HepG2 (cell line): ENCODE results near the gene SH3BP5. TPM values are rescaled to one million over a fixed set of nuclear protein-coding genes. Genes with fewer than 3 reads are reported as not detected.
A peak's percentile ranks its signal among the peaks of the same experiment; 100 is the strongest.

Source experiments
- ATAC-seq: fragments of 200-7000 bp; cut with Tn5 transposase; 3 replicates; pipeline ENCODE4 v1.9.1; 2020; ENCODE audit warnings: mild to moderate bottlenecking, moderate library complexity
- BruUV-seq: library from RNA; stranded (reverse); fragments of 400-500 nt; replicated peaks from 2 replicates; lab custom pipeline; 2021; lab: Mats Ljungman, UMichigan
- CTCF ChIA-PET: fragments of 300-600 bp; formaldehyde crosslinking; extraction: SDS; loops from one replicate; lab custom pipeline; 2021; ENCODE audit warnings: low total read pairs, inconsistent platforms, low intra/inter-chr PET ratio; lab: Yijun Ruan, JAX
- POLR2A ChIA-PET: fragments of 350-600 bp; sonication (Branson Sonifier 250); formaldehyde crosslinking; loops from one replicate; lab custom pipeline; 2020; ENCODE audit warnings: antibody characterized with exemption, inconsistent platforms; lab: Yijun Ruan, JAX
- DNase-seq: peaks from one replicate; pipeline ENCODE4 v3.0.0-alpha.2; 2015; ENCODE audit warnings: low spot score
- FAIRE-seq: peaks from 3 replicates; lab custom pipeline; 2011; peaks lifted over from hg19 to GRCh38; lab: Jason Lieb, UNC
- H2AFZ ChIP-seq: one replicate; pipeline ENCODE4 v1.6.1; 2011; ENCODE audit warnings: low read length, inconsistent platforms
- H3K27ac ChIP-seq: fragments of 300-600 bp; 3 replicates; pipeline ENCODE4 v1.8.0; 2011; ENCODE audit warnings: mixed run types, mild to moderate bottlenecking, mixed read lengths, low read length, inconsistent platforms; ENCODE audit not compliant: insufficient read depth; ENCODE audit errors: extremely low read length
- H3K27me3 ChIP-seq, 2 experiments: fragments of 200-600 bp in 1 of 2; 2 replicates in 1 of 2; 3 replicates in 1 of 2; pipeline versions ENCODE4 v1.6.0 to v1.8.0; 2011; ENCODE audit warnings: low read length in 2 of 2, mild to moderate bottlenecking in 2 of 2, moderate library complexity in 2 of 2, inconsistent platforms in 1 of 2; ENCODE audit not compliant: insufficient read depth in 2 of 2, control insufficient read depth in 1 of 2
- H3K36me3 ChIP-seq, 2 experiments: fragments of 200-600 bp in 1 of 2; replicated peaks in 1 of 2; 2 replicates in 1 of 2; 3 replicates in 1 of 2; pipeline versions ENCODE4 v1.5.1 to v1.8.0; 2011; ENCODE audit warnings: low read length in 2 of 2, inconsistent platforms in 1 of 2; ENCODE audit not compliant: insufficient read depth in 2 of 2, control insufficient read depth in 1 of 2
- H3K4me1 ChIP-seq: 2 replicates; pipeline ENCODE4 v1.5.1; 2012; ENCODE audit warnings: low read length, inconsistent platforms; ENCODE audit not compliant: insufficient read depth
- H3K4me2 ChIP-seq: 2 replicates; pipeline ENCODE4 v1.6.0; 2011; ENCODE audit warnings: low read depth, low read length, inconsistent platforms
- H3K4me3 ChIP-seq, 3 experiments: fragments of 200-600 bp in 1 of 3; sonication (generic), shearing (Covaris generic) in 1 of 3; replicated peaks in 1 of 3; 2 replicates each; pipeline ENCODE4 v1.5.1; 2011 to 2016; ENCODE audit warnings: low read length in 3 of 3, inconsistent platforms in 2 of 3, low read depth in 2 of 3, mild to moderate bottlenecking in 2 of 3, control low read depth in 1 of 3, mixed read lengths in 1 of 3; ENCODE audit not compliant: insufficient read depth in 1 of 3
- H3K79me2 ChIP-seq: one replicate; pipeline ENCODE4 v1.6.1; 2011; ENCODE audit warnings: low read length, inconsistent platforms; ENCODE audit not compliant: insufficient read depth
- H3K9ac ChIP-seq: 2 replicates; pipeline ENCODE4 v1.6.0; 2011; ENCODE audit warnings: mild to moderate bottlenecking, low read depth, low read length, inconsistent platforms; ENCODE audit not compliant: insufficient read depth
- H3K9me3 ChIP-seq: 2 replicates; pipeline ENCODE4 v1.5.1; 2012; ENCODE audit warnings: mild to moderate bottlenecking, low read length
- H4K20me1 ChIP-seq: 2 replicates; pipeline ENCODE4 v1.6.0; 2011; ENCODE audit warnings: inconsistent platforms, mild to moderate bottlenecking, low read length, moderate library complexity; ENCODE audit not compliant: insufficient read depth
- AGO1 ChIP-seq: fragments of 200-400 bp; formaldehyde crosslinking; IDR thresholded peaks from 2 replicates; pipeline ENCODE4 v1.6.1; 2017; ENCODE audit warnings: mild to moderate bottlenecking, low read depth, low read length, moderate library complexity; ENCODE audit not compliant: poor library complexity, severe bottlenecking
- ATAD3A ChIP-seq: sonication (generic); formaldehyde crosslinking; IDR thresholded peaks from 2 replicates; pipeline ENCODE4 v1.4.0; 2020; ENCODE audit warnings: missing genetic modification reagents
- BRCA1 ChIP-seq: sonication (generic); formaldehyde crosslinking; IDR thresholded peaks from 2 replicates; pipeline ENCODE4 v1.4.0; 2020; ENCODE audit warnings: missing genetic modification reagents
- CBX5 ChIP-seq: sonication (generic); formaldehyde crosslinking; IDR thresholded peaks from 2 replicates; pipeline ENCODE4 v1.4.0; 2020; ENCODE audit warnings: missing genetic modification reagents, borderline replicate concordance
- DMTF1 ChIP-seq: sonication (generic); formaldehyde crosslinking; IDR thresholded peaks from 2 replicates; pipeline ENCODE4 v1.4.0; 2020; ENCODE audit warnings: mild to moderate bottlenecking, missing genetic modification reagents
- DNMT1 ChIP-seq: sonication (generic); formaldehyde crosslinking; IDR thresholded peaks from 2 replicates; pipeline ENCODE4 v1.5.1; 2020; ENCODE audit warnings: mild to moderate bottlenecking, missing genetic modification reagents
- ELF3 ChIP-seq: IDR thresholded peaks from 2 replicates; pipeline ENCODE4 v1.6.1; 2016; ENCODE audit warnings: missing genetic modification reagents, missing compliant biosample characterization
- FOSL2 ChIP-seq: sonication (generic); formaldehyde crosslinking; IDR thresholded peaks from 2 replicates; pipeline ENCODE4 v1.4.0; 2020; ENCODE audit warnings: missing genetic modification reagents
- FOXC1 ChIP-seq: sonication (generic); formaldehyde crosslinking; IDR thresholded peaks from 2 replicates; pipeline ENCODE4 v1.8.0; 2022; ENCODE audit warnings: mild to moderate bottlenecking, missing genetic modification reagents, borderline replicate concordance
- HOXA7 ChIP-seq: sonication (generic); formaldehyde crosslinking; IDR thresholded peaks from 2 replicates; pipeline ENCODE4 v1.8.1; 2022; ENCODE audit warnings: mild to moderate bottlenecking, missing genetic modification reagents, moderate library complexity
- PHF20 ChIP-seq: sonication (generic); formaldehyde crosslinking; IDR thresholded peaks from 2 replicates; pipeline ENCODE4 v1.5.0; 2020; ENCODE audit warnings: mild to moderate bottlenecking, missing genetic modification reagents
- PHF21A ChIP-seq: sonication (generic); formaldehyde crosslinking; IDR thresholded peaks from 2 replicates; pipeline ENCODE4 v1.5.0; 2020; ENCODE audit warnings: mild to moderate bottlenecking, missing genetic modification reagents
- POGZ ChIP-seq: sonication (generic); formaldehyde crosslinking; IDR thresholded peaks from 2 replicates; pipeline ENCODE4 v1.4.0; 2020; ENCODE audit warnings: mild to moderate bottlenecking, missing genetic modification reagents
- TEF ChIP-seq: sonication (generic); formaldehyde crosslinking; IDR thresholded peaks from 2 replicates; pipeline ENCODE4 v1.5.0; 2020; ENCODE audit warnings: missing genetic modification reagents
- ZBTB42 ChIP-seq: sonication (generic); formaldehyde crosslinking; IDR thresholded peaks from 2 replicates; pipeline ENCODE4 v1.5.0; 2020; ENCODE audit warnings: mild to moderate bottlenecking, missing genetic modification reagents
- ZNF10 ChIP-seq: sonication (generic); formaldehyde crosslinking; IDR thresholded peaks from 2 replicates; pipeline ENCODE4 v1.4.0; 2020; ENCODE audit warnings: mild to moderate bottlenecking, low read depth, missing genetic modification reagents, borderline replicate concordance
- ZNF225 ChIP-seq: sonication (generic); formaldehyde crosslinking; IDR thresholded peaks from 2 replicates; pipeline ENCODE4 v1.4.0; 2020; ENCODE audit warnings: mild to moderate bottlenecking, missing genetic modification reagents
- ZNF362 ChIP-seq: sonication (generic); formaldehyde crosslinking; IDR thresholded peaks from 2 replicates; pipeline ENCODE4 v1.4.0; 2020; ENCODE audit warnings: missing genetic modification reagents, mild to moderate bottlenecking, borderline replicate concordance
- ZNF562 ChIP-seq: sonication (generic); formaldehyde crosslinking; IDR thresholded peaks from 2 replicates; pipeline ENCODE4 v1.8.0; 2022; ENCODE audit warnings: missing genetic modification reagents, borderline replicate concordance
- ZNF83 ChIP-seq: sonication (generic); formaldehyde crosslinking; IDR thresholded peaks from 2 replicates; pipeline ENCODE4 v1.4.0; 2020; ENCODE audit warnings: missing genetic modification reagents, mild to moderate bottlenecking, borderline replicate concordance
- ZNF839 ChIP-seq: sonication (generic); formaldehyde crosslinking; IDR thresholded peaks from 2 replicates; pipeline ENCODE4 v1.4.0; 2020; ENCODE audit warnings: missing genetic modification reagents, mild to moderate bottlenecking, borderline replicate concordance
- ZNF879 ChIP-seq: sonication (generic); formaldehyde crosslinking; IDR thresholded peaks from 2 replicates; pipeline ENCODE4 v1.8.1; 2023; ENCODE audit warnings: missing genetic modification reagents
- WGBS: methylation state at CpG from one replicate; pipeline ENCODE4 v1.1.6; 2017; ENCODE audit warnings: low lambda C conversion rate; 5-methylcytosine and 5-hydroxymethylcytosine counted together
- in situ Hi-C: cut with HindIII; loops from 2 replicates; pipeline ENCODE4 v1.10.0; 2017; ENCODE audit warnings: low pct_unique_long_range_greater_than_20kb; ENCODE audit not compliant: extremely low pct_ligation_motif_present
- intact Hi-C: fragments of 100-400 bp; cut with micrococcal nuclease; formaldehyde crosslinking; loops from one replicate; pipeline ENCODE4 v1.10.0; 2022; ENCODE audit not compliant: unreplicated experiment
- polyA plus RNA-seq, 8 experiments: library from polyadenylated mRNA; depleted of rRNA in 3 of 8; stranded (reverse) in 7 of 8; unstranded in 1 of 8; fragments of >200 nt; fragmentation: Illumina TruSeq in 4 of 8; extraction: Trizol in 4 of 8; gene quantifications; 2 replicates each; pipeline versions ENCODE4 v1.2.1 to v1.2.3, GENCODE V29; 2011 to 2016; ENCODE audit warnings: low read depth in 4 of 8, missing spikeins in 1 of 8, mixed read lengths in 1 of 8; ENCODE audit not compliant: insufficient read depth in 1 of 8
- total RNA-seq, 5 experiments: library from RNA; depleted of rRNA; stranded (reverse); fragments of >200 nt; fragmentation: Illumina TruSeq; extraction: Trizol; gene quantifications; 2 replicates each; pipeline ENCODE4 v1.2.3, GENCODE V29; 2016; ENCODE audit warnings: low read depth in 1 of 5

SH3BP5 gene
- total and polyA plus RNA-seq, 2 of the 13 experiments (the other 11 are each of a cell fraction or from before 2014, with no cell fraction given): 0.09 to 0.16 TPM

GRCh38 chr3:15273227-15273626, 59.2 kb downstream of the SH3BP5 start (continued):
- TF ChIP-seq BRCA1: no peak
- TF ChIP-seq ZNF10: no peak
- TF ChIP-seq CBX5: no peak
- TF ChIP-seq ZNF839 (CRISPR knock-in tag): no peak
- TF ChIP-seq FOXC1 (CRISPR knock-in tag): no peak
- TF ChIP-seq POGZ (CRISPR knock-in tag): no peak
- no peak for TF ChIP-seq ZNF362 (CRISPR knock-in tag)
- no peak for TF ChIP-seq ATAD3A (CRISPR knock-in tag)
- no peak for TF ChIP-seq ELF3 (CRISPR knock-in tag)
- TF ChIP-seq ZBTB42 (CRISPR knock-in tag): no peak

DNA sequence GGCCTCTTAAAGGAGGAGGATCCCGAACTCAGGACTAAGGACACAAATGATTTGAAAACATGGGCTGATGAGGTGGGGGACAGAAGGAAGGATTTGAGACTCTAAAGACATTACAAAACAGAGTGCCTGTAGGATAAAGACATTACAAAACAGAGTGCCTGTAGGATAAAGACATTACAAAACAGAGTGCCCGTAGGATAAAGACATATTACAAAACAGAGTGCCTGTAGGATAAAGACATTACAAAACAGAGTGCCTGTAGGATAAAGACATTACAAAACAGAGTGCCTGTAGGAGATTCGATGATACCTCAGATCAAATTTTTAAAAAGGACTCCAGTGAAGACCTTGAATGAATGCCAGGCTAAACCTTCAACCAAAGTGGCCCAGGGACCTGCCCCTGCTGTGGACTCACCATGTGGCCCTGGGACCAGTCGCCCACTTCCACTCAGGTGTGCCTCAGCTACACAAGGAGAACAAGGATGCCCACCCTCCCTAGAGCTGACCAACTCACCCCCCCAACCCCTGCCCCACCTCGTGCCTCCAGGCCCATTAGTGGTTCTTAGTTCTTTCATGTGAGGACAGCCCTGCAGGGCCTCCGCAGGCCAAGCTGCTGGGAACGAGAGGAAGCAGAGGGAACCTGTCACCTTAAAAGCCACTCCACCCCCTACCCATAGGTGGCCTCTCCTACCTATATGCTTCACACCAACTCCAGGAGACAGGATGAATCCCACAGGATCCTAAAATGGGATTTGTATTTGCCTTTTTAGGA, 59.8 kb downstream of the SH3BP5 start:
- Histone ChIP-seq H3K27me3 (no peaks in the 10 kb centered on the region; a peak in 1 of 5 replicates), H3K9me3 (no peaks in the 10 kb centered on the region), H3K4me3 (no peak overlapping the region), H3K9ac (no peak overlapping the region), H2AFZ (no peak overlapping the region), H4K20me1 (no peaks in the 10 kb centered on the region), H3K4me2 (no peak overlapping the region), H3K36me3 (no peaks in the 10 kb centered on the region), H3K79me2 (no peaks in the 10 kb centered on the region), H3K27ac (no peak overlapping the region), H3K4me1 (no peaks in the 10 kb centered on the region)
- intact Hi-C loops: no loop called here
- no peak for DNase-seq
- in situ Hi-C loops: loop anchor here (5.0 kb wide), 1 partner anchor 105 kb away; no protein-coding TSS in a partner anchor
- ChIA-PET CTCF (no interaction called here), POLR2A (no interaction called here)
- no peak for FAIRE-seq
- 16% methylated on average over 7 of the region's 7 CpGs for WGBS
- ATAC-seq: peak; percentile 58
- BruUV-seq: no TSS peak
- TF ChIP-seq ZNF225 (CRISPR knock-in tag) (no peak), FOSL2 (CRISPR knock-in tag) (no peak), DMTF1 (CRISPR knock-in tag) (no peak), HOXA7 (CRISPR knock-in tag) (no peak), PHF20 (CRISPR knock-in tag) (no peak), AGO1 (no peak), ZNF879 (CRISPR knock-in tag) (no peak), ZNF83 (CRISPR knock-in tag) (no peak), TEF (CRISPR knock-in tag) (no peak), ZNF562 (CRISPR knock-in tag) (no peak), PHF21A (CRISPR knock-in tag) (no peak), DNMT1 (CRISPR knock-in tag) (no peak)
